Panc1 (cell line): ENCODE measurements around the gene JPT2. TPM values are rescaled to one million over a fixed set of nuclear protein-coding genes. Genes with fewer than 3 reads are reported as not detected.

ENCODE experiments used
- ATAC-seq: fragments of 200-7000 bp; cut with Tn5 transposase; 2 replicates; pipeline ENCODE4 v1.9.1; 2020; ENCODE audit warnings: mild to moderate bottlenecking, moderate library complexity
- BruUV-seq: library from RNA; stranded (reverse); fragments of 400-500 nt; replicated peaks from 2 replicates; lab custom pipeline; 2021; lab: Mats Ljungman, UMichigan
- CTCF ChIA-PET: fragments of 300-600 bp; sonication (Branson Sonifier 250); formaldehyde crosslinking; loops from one replicate; lab custom pipeline; 2022; ENCODE audit warnings: antibody characterized with exemption; lab: Charles Lee
- POLR2A ChIA-PET: fragments of 300-600 bp; sonication (Branson Sonifier 250); formaldehyde crosslinking; loops from one replicate; lab custom pipeline; 2022; ENCODE audit warnings: antibody characterized with exemption; lab: Charles Lee
- DNase-seq: peaks from one replicate; pipeline ENCODE4 v3.0.0-alpha.2; 2010; ENCODE audit warnings: low read depth, low spot score
- H3K27ac ChIP-seq: 2 replicates; pipeline ENCODE4 v1.5.1; 2011; ENCODE audit warnings: mild to moderate bottlenecking, low read length, inconsistent platforms
- H3K27me3 ChIP-seq: fragments of 200-500 bp; sonication (Bioruptor generic); 2 replicates; pipeline ENCODE4 v1.6.0; 2014; ENCODE audit warnings: low read length, inconsistent platforms; ENCODE audit not compliant: control insufficient read depth, insufficient read depth
- H3K36me3 ChIP-seq: fragments of 200-500 bp; sonication (Bioruptor generic); 2 replicates; pipeline ENCODE4 v1.5.1; 2014; ENCODE audit warnings: inconsistent platforms, mild to moderate bottlenecking, low read length, moderate library complexity; ENCODE audit not compliant: control insufficient read depth, insufficient read depth
- H3K4me1 ChIP-seq: 2 replicates; pipeline ENCODE4 v1.5.1; 2011; ENCODE audit warnings: inconsistent platforms, mild to moderate bottlenecking, low read length, moderate library complexity; ENCODE audit not compliant: control insufficient read depth, insufficient read depth
- H3K4me3 ChIP-seq, 2 experiments: 2 replicates each; pipeline ENCODE4 v1.5.1; 2011 to 2012; ENCODE audit warnings: low read depth in 2 of 2, low read length in 2 of 2, mild to moderate bottlenecking in 2 of 2, inconsistent platforms in 1 of 2, moderate library complexity in 1 of 2
- H3K9me3 ChIP-seq: fragments of 200-500 bp; sonication (Bioruptor generic); 2 replicates; pipeline ENCODE4 v1.5.1; 2014; ENCODE audit warnings: low read depth, mild to moderate bottlenecking, inconsistent platforms, low read length, moderate library complexity; ENCODE audit not compliant: control insufficient read depth, insufficient read depth
- CTCF ChIP-seq: fragments of 450-650 bp; IDR thresholded peaks from 2 replicates; pipeline ENCODE4 v1.5.1; 2017; ENCODE audit warnings: mild to moderate bottlenecking
- POLR2AphosphoS5 ChIP-seq: IDR thresholded peaks from 2 replicates; pipeline ENCODE4 v1.6.1; 2012; ENCODE audit warnings: mild to moderate bottlenecking, low read depth, low read length, moderate library complexity
- REST ChIP-seq, 2 experiments: IDR thresholded peaks; 2 replicates each; pipeline ENCODE4 v1.6.1; 2011 to 2012; ENCODE audit warnings: low read depth in 2 of 2, control low read depth in 1 of 2, low read length in 1 of 2, mild to moderate bottlenecking in 1 of 2, moderate library complexity in 1 of 2; ENCODE audit not compliant: insufficient read depth in 1 of 2
- SIN3A ChIP-seq: IDR thresholded peaks from 2 replicates; pipeline ENCODE4 v1.6.1; 2012; ENCODE audit warnings: low read depth, mild to moderate bottlenecking, low read length, moderate library complexity, borderline replicate concordance; ENCODE audit not compliant: insufficient read depth
- TCF7L2 ChIP-seq: IDR thresholded peaks from 2 replicates; pipeline ENCODE4 v1.6.1; 2011; ENCODE audit warnings: mild to moderate bottlenecking, low read depth, low read length, inconsistent platforms
- in situ Hi-C: cut with HindIII; loops from 2 replicates; pipeline ENCODE4 v1.10.0; 2016; ENCODE audit warnings: low sequenced_read_pairs, low pct_unique_long_range_greater_than_20kb
- intact Hi-C: fragments of 100-400 bp; cut with micrococcal nuclease; formaldehyde crosslinking; loops from one replicate; pipeline ENCODE4 v1.10.0; 2022; ENCODE audit not compliant: unreplicated experiment
- total RNA-seq: library from RNA; stranded (reverse); gene quantifications from one replicate; pipeline ENCODE4 v1.2.1, GENCODE V29; 2021; ENCODE audit not compliant: unreplicated experiment

The JPT2 gene
- total RNA-seq, 1 experiment from 2014 or later = 200 TPM

- CTCF ChIA-PET = no interaction called here
- H3K9me3 ChIP-seq = no peaks in the 10 kb centered on the region
- ATAC-seq (no peak), DNase-seq (no peak)
- H3K4me1 ChIP-seq = no peaks in the 10 kb centered on the region
- peaks cover 19% of the 10 kb centered on the region for H3K36me3 ChIP-seq
- POLR2A ChIA-PET = no interaction called here
- BruUV-seq = no TSS peak
- intact Hi-C loops (no loop called here), in situ Hi-C loops (no loop called here)
- H3K27ac ChIP-seq = no peak overlapping the region
- TF ChIP-seq POLR2AphosphoS5 (no peak), CTCF (no peak), REST (IDR thresholded peaks at IDR 0.05; ENCODE audit: insufficient read depth in 1 of 2, low read depth in 2 of 2, low read length in 1 of 2) (no peak), TCF7L2 (no peak), SIN3A (no peak)
- H3K4me3 ChIP-seq = no peak overlapping the region
- no peaks in the 10 kb centered on the region for H3K27me3 ChIP-seq
Observed at GRCh38 chr16:1661826-1662225, 16.3 kb upstream of the JPT2 start.

DNA sequence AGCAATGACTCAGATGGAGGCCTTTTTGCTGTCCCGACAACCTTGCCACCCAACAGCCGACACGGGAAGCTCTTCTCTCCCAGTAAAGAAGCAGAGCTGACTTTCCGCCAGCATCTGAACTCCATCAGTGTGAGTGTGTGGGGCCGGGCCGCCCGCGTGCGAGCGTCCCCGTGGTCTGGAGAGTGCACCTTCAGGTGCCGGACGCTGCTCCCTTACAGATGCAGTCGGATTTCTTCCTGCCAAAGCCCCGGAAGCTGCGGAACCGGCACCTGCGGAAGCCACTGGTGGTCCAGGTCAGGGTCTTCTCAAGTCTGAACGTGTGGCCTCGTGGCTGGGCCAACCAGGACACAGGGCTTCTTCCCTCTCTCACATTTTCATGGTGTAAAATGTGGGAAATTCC is 15.5 kb upstream of the JPT2 start:
- no peak for TF ChIP-seq CTCF
- TF ChIP-seq POLR2AphosphoS5 = no peak
- no peak for TF ChIP-seq TCF7L2
- no peak for TF ChIP-seq REST (IDR thresholded peaks at IDR 0.05; ENCODE audit: insufficient read depth in 1 of 2, low read depth in 2 of 2, low read length in 1 of 2)
- TF ChIP-seq SIN3A = no peak
- H3K36me3 ChIP-seq = peaks cover 24% of the 10 kb centered on the region
- H3K9me3 ChIP-seq = no peaks in the 10 kb centered on the region
- ATAC-seq = no peak
- ChIA-PET CTCF (no interaction called here), POLR2A (no interaction called here)
- no peak for DNase-seq
- in situ Hi-C loops (no loop called here), intact Hi-C loops (no loop called here)
- no peaks in the 10 kb centered on the region for H3K4me1 ChIP-seq
- H3K27ac ChIP-seq = no peak overlapping the region
- H3K4me3 ChIP-seq = no peak overlapping the region
- no TSS peak for BruUV-seq
- H3K27me3 ChIP-seq = no peaks in the 10 kb centered on the region
